HL-60 (cell line): ENCODE results near the gene HPSE2.

Source experiments
- CTCF ChIP-seq: IDR thresholded peaks from one replicate; pipeline ENCODE4 v1.5.1; 2011; ENCODE audit warnings: low read length, control low read depth, inconsistent platforms; ENCODE audit not compliant: insufficient read depth
- POLR2AphosphoS5 ChIP-seq: IDR thresholded peaks from 2 replicates; pipeline ENCODE4 v1.6.1; 2012; ENCODE audit warnings: low read depth

GRCh38 chr10:98467506-98468318, 767.9 kb downstream of the HPSE2 start:
- peak; percentile 81 for TF ChIP-seq CTCF
- TF ChIP-seq POLR2AphosphoS5, result no peak
